Activated CD4-positive, alpha-beta T cell treated with anti-CD3 and anti-CD28 coated beads for 24 hours (primary cell): Measurements from ENCODE around the gene SULT1A3.
"Not testable (repeated sequence)": the region's sequence is repeated elsewhere in the genome, so short reads cannot be mapped to it uniquely, and the experiment has no call there.

Source experiments
- DNase-seq, 2 donors: peaks; one replicate each; pipeline ENCODE4 v3.0.0-alpha.2; 2020; ENCODE audit warnings: low read depth in 2 of 2

Gene SULT1A3

GRCh38 chr16:30199049-30199448, at the start of gene SULT1A3:
SULT1A3 (plus strand) TSS chr16:30199255; CDS start chr16:30200729, 1,474 bp downstream.
- not testable (repeated sequence) for DNase-seq

DNA sequence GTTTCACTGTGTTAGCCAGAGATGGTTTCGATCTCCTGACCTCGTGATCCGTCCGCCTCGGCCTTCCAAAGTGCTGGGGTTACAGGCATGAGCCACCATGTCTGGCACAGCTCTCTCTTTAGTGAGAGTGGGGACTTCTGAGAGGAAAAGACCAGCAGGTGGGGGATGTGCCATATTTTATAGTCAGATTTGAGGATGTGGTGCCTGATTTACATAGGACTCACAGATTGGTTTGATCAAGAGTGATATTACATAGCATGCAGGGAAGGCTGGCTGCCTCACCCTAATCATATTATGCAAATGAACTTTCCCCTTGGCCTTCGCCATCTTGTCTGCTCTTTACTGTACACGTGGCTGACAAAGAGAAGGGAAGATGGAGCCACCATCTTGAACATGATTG, 48.0 kb upstream of the SULT1A3 start:
- DNase-seq = no peak

GRCh38 chr16:30152517-30152916, 46.5 kb upstream of the SULT1A3 start:
- DNase-seq = no peak

DNA sequence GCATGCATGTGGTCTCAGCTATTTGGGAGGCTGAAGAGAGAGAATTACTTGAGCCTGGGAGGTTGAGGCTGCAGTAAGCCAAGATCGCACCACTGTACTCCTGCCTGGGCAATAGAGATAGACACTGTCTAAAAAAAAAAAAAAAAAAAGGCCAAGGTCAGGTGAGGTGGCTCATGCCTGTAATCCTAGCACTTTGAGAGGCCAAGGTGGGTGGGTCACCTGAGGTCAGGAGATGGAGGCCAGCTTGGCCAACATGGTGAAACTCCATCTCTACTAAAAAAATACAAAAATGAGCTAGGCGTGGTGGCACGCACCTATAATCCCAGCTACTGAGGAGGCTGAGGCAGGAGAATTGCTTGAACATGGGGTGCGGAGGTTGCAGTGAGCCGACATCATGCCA, 43.9 kb upstream of the SULT1A3 start:
- DNase-seq = no peak

DNA sequence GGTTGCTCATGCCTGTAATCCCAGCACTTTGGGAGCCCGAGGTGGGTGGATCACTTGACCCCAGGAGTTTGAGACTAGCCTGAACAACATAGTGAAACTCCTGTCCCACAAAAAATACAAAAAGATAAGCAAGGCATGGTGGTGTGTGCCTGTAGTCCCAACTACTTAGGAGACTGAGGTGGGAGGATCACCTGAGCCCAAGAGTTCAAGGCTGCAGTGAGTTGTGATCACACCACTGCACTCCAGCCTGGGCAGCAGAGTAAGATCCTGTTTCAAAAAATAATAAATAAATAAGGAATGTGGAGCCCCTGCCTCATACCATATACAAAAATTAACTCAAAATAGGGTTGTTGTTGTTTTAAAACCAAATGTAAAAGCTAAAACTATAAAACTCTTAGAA, 41.8 kb upstream of the SULT1A3 start:
- no peak for DNase-seq

DNA sequence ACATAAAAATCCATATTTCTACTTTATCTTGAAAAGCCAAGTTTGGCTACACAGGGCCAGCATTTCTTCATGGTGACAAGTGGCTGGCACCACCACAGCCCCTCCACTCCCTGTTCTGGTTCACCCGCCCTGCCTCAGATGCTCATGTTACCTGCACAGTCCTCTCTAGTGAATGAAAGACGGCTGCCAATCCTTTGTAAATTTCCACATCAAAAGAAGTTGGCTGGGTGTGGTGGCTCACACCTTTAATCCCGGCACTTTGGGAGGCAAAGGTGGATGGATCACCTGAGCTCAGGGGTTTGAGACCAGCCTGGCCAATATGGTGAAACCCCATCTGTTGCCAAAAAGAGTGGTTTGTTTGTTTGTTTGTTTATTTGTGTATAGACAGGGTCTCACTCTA, 35.5 kb upstream of the SULT1A3 start:
- DNase-seq = no peak

DNA sequence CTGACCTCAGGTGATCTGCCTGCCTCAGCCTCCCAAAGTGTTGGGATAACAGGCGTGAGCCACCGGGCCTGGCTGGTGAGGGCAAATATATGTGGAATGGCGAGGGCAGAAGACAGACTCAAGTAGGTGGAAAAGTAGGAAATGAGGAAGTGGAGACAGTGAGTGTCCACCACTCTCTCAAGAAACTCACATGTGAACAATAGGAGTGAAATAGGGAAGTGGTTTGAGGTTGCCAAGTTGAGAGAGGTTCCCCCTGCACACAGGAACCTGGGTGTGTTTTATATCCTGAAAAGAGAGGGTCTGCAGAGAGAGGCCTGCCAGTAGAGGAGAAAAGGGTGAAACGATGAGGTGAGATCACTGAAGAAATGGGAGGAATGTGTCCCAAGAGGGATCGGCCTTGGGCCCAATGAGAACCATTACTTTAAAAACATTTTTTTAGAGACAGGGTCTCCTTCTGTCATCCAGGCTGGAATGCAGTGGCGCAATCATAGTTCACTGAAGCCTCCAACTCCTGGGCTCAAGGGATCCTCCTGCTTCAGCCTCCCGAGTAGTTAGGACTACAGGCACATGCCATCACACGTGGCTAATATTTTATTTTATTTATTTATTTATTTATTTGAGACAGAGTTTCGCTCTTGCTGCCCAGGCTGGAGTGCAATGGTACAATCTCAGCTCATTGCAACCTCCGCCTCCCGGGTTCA, 32.7 kb upstream of the SULT1A3 start:
- DNase-seq = no peak

- not testable (repeated sequence) for DNase-seq
These were observed 30.3 kb upstream of the SULT1A3 start for GRCh38 chr16:30168746-30169145.

- not testable (repeated sequence) for DNase-seq
These were observed 29.6 kb upstream of the SULT1A3 start for GRCh38 chr16:30169416-30169815.

DNA sequence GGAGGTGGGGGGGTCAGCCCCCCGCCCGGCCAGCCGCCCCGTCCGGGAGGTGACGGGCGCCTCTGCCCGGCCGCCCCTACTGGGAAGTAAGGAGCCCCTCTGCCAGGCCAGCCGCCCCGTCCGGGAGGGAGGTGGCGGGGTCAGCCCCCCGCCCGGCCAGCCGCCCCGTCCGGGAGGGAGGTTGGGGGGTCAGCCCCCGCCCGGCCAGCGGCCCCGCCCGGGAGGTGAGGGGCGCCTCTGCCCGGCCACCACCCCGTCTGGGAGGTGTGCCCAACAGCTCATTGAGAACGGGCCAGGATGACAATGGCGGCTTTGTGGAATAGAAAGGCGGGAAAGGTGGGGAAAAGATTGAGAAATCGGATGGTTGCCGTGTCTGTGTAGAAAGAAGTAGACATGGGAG, 28.9 kb upstream of the SULT1A3 start:
- not testable (repeated sequence) for DNase-seq

- DNase-seq = no peak
These were observed 26.0 kb upstream of the SULT1A3 start for GRCh38 chr16:30173054-30173453.

- DNase-seq = not testable (repeated sequence)
These were observed 22.2 kb upstream of the SULT1A3 start for GRCh38 chr16:30176876-30177275.

DNA sequence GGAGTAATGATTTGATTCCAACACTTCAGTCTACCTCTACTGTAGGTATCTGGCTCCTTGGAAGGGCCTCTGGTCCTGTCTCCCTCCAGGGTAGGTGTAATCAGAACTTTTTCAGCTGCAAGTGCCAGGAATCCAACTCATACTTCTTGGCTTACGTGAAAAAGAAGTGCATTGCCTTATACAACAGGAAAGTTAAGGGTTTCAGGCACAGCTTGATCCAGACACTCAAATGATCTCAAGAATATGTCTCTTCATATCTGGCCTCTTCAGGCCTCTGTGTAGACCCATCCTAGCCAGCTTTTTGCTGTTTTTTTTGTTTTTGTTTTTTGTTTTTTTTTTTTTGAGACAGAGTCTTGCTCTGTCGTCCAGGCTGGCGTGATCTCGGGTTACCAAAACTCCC, 19.9 kb upstream of the SULT1A3 start:
- no peak for DNase-seq

- no peak for DNase-seq
These were observed 19.1 kb upstream of the SULT1A3 start for GRCh38 chr16:30179931-30180330.

- DNase-seq = no peak
These were observed 18.3 kb upstream of the SULT1A3 start for GRCh38 chr16:30180741-30181140.

DNA sequence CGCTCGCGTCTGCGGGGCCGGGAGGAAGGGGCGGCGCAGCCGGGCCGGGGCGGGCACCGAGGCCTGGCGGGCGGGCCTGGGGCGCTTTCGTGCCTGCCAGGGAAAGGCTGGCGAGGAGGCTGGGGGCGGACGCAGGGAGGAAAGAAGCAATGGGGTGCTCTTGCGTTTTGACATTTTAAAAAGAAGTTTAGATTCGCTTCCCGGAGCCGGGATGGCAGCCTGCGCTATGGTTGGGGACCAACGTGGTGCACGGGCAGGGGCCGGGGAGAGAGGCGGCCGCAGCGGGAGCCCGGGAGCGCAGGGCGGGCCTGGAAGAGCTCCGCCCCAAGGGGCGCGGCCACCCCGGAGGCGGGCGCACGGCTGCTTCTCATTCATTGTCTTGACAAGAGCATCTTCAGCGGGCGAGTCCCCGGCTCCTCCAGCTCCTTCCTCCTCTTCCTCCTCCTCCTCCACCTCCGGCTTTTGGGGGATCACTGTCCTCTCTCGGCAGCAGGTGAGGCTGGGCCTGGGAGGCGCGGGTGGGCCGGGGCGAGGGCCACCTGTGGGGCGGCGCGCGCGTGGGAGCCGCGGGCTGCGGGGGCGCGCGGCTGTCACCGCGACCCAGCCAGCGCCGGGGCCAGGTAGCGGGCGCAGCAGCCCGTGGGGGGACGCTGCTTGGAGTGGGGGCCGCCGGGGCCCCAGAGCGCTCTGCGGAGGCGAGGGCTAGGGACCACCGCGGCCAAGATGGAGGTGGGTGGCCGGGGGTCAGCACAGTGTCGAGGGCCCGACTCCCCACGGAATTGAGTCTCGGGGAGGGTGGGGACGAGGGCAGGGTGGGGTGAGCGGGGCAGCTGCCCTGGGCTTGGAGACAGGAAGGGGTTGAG, 15.6 kb upstream of the SULT1A3 start, which contains the start of gene CORO1A:
Gene CORO1A, plus strand, starts transcription at position 370 of the 863 bp plus-strand sequence. CDS start 1,608 bp downstream, outside the sequence.
- DNase-seq = peak; percentile 74 to 83

GRCh38 chr16:30184096-30184890, 14.8 kb upstream of the SULT1A3 start:
- DNase-seq = peak; percentile 41 to 42

DNA sequence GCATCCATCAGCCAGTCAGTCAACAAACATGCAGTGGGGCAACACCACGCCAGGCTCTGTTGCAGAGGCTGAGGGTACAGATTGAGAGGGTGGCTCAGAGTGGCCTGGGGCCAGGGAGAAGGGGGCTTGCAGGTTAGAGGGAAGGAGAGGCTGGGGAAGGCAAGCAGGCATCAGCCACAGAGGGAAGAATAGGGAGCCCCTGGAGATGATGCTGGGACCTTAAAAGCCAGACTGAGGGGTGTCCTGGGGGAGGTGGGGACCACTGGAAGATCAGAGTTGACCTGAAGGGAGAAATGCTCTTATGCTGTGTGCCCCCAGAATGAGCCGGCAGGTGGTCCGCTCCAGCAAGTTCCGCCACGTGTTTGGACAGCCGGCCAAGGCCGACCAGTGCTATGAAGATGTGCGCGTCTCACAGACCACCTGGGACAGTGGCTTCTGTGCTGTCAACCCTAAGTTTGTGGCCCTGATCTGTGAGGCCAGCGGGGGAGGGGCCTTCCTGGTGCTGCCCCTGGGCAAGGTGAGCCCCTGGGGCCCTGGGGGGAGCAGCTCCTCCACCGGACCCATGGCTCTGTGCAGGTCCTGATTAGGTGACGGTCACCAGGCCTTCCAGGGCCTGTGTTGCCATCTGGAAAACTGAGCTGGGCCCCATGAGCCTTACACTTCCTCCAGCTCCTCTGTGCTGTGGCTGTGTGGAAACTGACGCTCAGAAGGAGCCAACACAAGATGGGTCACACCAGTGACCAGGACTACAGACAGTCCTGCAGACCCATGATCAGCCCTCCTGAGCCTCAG, 14.0 kb upstream of the SULT1A3 start:
- DNase-seq = peak in 1 of 2 donors; percentile 25

GRCh38 chr16:30185683-30186421, 13.2 kb upstream of the SULT1A3 start:
- peak; percentile 61 to 62 for DNase-seq

GRCh38 chr16:30186444-30186781, 12.6 kb upstream of the SULT1A3 start:
- peak in 1 of 2 donors; percentile 30 for DNase-seq
